Nucleus accumbens (tissue), 56 donors: ENCODE results near the gene HPCAL1.

ENCODE experiments used
- DNase-seq, 56 donors: peaks; one replicate each; lab custom pipeline; 2025; lab: John Stamatoyannopoulos, UW

HPCAL1 gene

GRCh38 chr2:10300328-10300920, 2.3 kb upstream of the HPCAL1 start:
- no peak for DNase-seq

- no peak for DNase-seq
These were observed 1.4 kb upstream of the HPCAL1 start for GRCh38 chr2:10300997-10301940.

- DNase-seq: peak in 6 of 56 donors; percentile 15 to 55 (median 30)
These were observed 694 bp upstream of the HPCAL1 start for GRCh38 chr2:10301941-10302478.

DNA sequence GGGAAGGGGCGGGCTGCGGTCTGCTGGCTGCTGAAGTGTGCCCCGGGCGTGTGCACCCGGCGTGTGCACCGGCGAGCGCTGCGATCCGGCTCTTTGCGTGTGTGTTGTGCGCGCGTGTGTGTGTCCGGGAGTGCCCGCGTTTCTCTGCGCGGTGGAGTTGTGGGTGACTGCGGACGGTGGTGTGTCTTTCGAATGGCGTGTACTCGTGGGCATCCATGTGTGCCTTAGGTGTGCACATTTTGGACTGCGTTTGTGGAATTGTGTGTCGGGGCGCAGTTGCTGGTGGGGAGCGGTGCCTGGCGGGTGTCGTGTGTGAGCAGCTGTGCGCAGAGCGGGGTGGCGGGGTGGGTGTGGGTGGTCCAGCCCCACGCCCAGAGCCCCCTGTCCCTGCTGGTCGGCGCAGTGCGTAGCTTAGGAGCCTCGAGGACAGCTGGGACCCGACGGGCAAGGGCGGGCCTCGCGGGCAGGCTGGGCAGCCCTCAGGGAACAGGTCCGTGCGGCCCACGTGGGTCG, 533 bp downstream of the HPCAL1 start:
- DNase-seq: peak in 3 of 56 donors; percentile 17 to 27 (median 26)

GRCh38 chr2:10303694-10304378, 1.1 kb downstream of the HPCAL1 start:
- peak in 33 of 56 donors; percentile 8 to 67 (median 27) for DNase-seq

DNA sequence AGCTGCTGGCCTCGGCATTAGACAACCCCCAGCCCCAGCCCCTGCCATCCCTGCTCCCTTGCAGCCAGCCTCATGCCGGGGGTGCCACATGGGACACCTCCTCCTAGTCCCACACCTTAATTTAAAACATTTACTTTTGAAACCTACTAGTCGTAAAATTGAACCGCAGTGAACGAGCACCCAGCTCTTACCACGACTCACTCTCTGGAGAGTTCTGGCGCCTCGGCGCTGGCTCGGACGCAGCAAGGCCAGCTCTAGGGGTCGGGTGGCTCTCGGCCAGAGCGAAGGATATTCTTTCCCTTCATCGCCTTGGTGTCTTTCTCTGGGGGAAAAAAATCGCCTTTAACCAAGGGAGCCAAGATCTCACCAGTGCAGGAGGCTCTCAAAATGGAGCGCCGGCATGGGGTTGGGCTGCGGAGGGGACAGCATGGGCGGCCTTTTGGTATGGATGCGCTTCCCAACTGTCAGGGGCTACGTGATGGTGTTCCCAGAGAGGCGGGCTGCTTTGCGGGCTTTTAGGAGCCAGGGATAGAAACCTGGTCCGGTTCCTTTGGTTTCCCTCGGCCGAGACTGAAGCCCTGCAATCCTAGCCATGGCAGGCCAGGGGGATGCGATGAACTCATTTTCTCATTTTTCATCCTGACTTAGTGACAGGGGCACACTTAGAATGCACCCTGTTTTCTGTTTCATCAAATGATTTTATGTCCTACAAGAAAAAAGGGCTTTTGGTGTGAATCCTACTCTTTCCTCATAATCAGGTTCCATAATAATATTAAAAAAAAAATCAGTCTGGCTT, 2.0 kb downstream of the HPCAL1 start:
- DNase-seq: no peak

GRCh38 chr2:10305254-10305635, 2.5 kb downstream of the HPCAL1 start:
- no peak for DNase-seq

DNA sequence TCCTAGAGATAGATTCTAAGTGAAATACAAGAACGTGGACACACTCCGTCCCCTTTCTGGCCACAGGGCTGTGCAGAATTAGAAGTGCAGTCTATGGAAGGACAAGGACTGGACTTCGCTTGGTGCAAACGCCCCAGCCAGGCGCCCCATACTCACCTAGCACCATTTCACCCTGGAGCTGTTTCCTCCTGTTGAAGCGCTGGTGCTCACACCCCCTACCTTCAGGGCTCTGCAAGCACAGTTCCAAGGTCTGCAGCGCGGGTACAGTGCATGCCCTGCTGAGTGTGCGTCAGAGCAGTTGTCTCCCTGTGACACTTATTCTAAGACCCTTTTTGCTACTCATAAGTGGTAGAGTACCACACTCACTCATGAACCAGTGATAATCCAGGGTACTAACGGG, 3.0 kb downstream of the HPCAL1 start:
- no peak for DNase-seq

DNA sequence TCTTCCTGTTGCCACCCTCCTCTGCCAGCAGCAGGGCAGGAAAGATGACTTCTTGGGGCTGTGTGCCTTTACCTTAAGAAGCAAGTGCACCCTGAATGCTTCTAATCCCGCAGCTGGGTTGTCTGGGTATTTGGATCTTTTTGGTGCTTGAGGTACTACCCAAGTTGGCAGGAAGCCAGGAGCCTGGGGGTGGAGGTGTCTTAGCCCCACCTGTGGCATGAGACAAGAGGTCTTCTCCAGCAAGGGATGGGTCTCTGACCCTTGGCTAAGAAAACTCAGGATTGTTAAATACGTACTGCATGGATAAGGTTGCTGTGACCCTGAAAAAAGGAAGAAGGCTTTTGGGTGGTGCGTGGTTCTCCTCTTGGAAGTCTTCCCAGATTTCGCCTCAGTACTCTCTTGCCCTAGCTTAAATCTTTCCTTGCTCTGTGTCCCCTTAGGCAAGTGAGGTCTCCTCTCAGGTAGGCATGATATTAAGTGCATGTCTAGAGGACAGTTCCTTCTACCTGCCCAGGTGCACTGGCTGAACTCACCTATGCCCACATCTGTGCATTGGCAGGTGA, 4.3 kb downstream of the HPCAL1 start:
- no peak for DNase-seq

- DNase-seq: no peak
These were observed 5.0 kb downstream of the HPCAL1 start for GRCh38 chr2:10307561-10308156.

GRCh38 chr2:10308866-10309265, 6.2 kb downstream of the HPCAL1 start:
- no peak for DNase-seq

DNA sequence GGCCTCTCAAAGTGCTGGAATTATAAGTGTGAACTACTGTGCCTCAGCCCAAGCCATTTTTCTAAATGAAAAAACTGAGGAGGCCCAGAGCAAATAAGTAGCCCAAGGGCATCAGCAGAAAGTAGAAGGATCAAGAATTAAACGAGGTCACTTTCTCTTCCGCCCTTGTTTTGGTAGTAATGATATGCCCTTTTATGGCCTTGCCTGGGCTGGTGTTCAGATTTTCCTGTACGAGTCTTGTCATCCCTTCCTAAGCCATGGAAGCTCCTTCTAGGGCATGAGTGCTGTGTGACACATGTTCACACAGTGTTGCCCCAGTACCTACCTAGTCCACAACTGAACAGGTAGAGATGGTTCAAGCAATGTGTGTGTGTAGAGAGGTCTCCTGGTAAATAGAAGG, 6.6 kb downstream of the HPCAL1 start:
- no peak for DNase-seq

DNA sequence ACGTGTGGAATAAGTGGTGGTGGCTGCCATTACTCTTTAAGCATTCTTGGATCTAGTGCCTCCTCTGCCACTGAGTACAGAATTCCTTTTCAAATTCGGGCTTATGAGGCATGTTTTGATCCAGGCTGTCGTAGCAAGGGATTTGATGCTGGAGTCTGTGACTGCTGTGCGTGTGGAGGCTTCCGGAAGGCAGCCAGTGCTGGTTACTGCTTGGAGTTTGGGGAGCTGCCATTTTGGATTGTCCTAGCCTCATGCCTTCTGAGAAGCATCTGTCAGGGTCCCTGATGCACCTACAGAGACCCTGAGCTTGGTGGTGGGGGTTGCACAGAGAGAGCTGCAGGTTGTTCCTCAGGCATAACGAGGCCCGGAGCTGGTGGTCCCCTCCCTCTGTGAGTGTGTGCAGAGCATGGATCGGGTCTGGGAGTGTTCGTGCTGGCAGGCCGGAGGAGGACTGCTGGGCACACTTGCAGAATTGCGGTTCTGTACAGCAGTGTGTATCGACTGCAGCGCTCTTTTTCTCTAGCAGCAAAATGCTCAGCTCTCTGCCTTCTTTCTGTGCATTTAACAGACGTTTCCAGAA, 7.7 kb downstream of the HPCAL1 start:
- no peak for DNase-seq

GRCh38 chr2:10311736-10312135, 9.0 kb downstream of the HPCAL1 start:
- no peak for DNase-seq

DNA sequence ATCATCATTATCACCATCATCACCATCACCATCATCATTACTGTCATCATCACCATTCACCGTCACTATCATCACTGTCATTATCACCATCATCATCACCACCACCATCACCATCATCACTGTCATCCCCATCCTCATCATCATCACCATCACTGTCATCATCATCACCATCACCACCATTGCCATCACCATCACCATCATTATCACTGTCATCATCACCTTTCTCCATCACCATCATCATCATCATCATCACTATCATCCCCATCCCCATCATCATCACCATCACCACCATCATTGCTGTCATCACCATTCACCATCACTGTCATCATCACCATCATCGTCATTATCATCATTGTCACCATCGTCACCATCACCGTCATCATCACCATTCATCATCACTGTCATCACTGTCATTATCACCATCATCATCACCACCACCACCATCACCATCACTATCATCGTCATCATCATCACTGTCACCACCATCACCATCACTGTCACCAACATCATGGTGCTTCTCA, 9.8 kb downstream of the HPCAL1 start:
- no peak for DNase-seq

DNA sequence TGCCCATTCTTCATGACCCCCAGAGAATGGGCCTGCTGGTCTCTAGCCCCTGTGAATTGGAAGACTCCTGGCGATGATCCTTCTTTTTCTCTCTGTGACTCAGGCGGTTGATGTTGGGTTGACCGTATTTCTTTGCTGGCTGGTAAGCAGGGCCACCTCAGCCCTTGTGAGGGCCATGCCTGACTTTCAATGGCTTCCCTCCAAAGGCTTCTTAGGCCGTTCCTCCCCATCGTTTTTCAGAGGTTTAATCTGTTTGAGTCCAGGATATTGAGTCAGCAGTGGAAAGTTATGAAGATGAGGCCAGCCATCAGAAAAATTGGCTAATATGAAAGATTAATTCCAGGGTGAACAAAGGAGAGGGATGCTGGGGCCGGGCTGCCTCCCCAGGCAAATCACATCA, 13.6 kb downstream of the HPCAL1 start:
- no peak for DNase-seq

GRCh38 chr2:10316860-10317259, 14.2 kb downstream of the HPCAL1 start:
- DNase-seq: no peak

DNA sequence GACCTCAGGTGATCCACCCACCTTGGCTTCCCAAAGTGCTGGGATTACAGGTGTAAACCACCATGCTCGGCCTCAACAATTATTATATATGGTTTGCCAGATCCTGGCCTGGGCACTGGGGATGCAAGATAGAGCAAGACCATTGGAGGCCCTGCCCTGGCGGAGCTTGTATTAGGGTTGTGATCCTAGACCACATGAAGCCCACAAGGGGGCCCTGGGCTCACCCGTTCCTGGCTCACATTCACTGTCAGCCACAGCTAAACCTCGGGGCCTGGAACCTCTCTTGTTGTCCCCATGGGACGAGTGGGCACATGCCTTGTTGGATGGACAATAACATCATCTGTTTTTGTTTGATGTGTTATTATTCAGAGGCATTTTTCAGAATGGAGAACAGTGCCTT, 14.9 kb downstream of the HPCAL1 start:
- DNase-seq: no peak

DNA sequence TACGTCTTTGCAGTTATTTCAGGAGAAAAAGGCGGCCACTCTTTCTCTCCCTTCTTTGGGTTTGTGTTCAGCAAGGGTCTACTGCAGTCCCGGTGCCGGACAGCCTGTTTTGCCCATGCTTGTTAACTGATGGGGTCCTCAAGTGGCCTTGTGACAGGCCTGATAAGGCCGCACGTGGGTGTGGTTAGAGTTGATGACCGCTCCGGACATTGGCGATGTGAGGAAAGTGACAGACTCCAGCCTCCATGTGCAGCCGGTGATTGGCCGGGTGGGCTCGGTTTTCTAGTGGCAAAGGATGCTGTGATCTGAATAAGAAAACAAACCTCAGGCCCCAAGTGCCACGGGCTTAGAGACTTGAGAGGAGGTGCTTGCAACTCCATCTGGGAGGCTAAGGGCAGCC, 15.6 kb downstream of the HPCAL1 start:
- no peak for DNase-seq
